H1 (cell line): ENCODE measurements around the gene PDZRN4. TPM values are rescaled to one million over a fixed set of nuclear protein-coding genes. Genes with fewer than 3 reads are reported as not detected.

ENCODE experiments used
- CTCF ChIA-PET: fragments of 300-600 bp; sonication (Branson Sonifier 250); formaldehyde crosslinking; loops from one replicate; lab custom pipeline; 2021; ENCODE audit not compliant: partially characterized antibody; lab: Charles Lee
- POLR2A ChIA-PET: fragments of 300-600 bp; sonication (Branson Sonifier 250); formaldehyde crosslinking; loops from one replicate; lab custom pipeline; 2021; ENCODE audit warnings: inconsistent platforms; ENCODE audit not compliant: partially characterized antibody; lab: Charles Lee
- DNase-seq, 2 experiments: peaks; one replicate each; pipeline versions ENCODE4 v3.0.0 to v3.0.0-alpha.2; 2010 to 2022; ENCODE audit warnings: low spot score in 2 of 2, low read depth in 1 of 2, mixed read lengths in 1 of 2
- FAIRE-seq: peaks from 2 replicates; lab custom pipeline; 2011; peaks lifted over from hg19 to GRCh38; lab: Jason Lieb, UNC
- H2AFZ ChIP-seq: 2 replicates; pipeline ENCODE4 v1.8.1; 2012; ENCODE audit warnings: low read length, inconsistent platforms
- H2AK5ac ChIP-seq: 2 replicates; pipeline ENCODE4 v1.6.1; 2013; ENCODE audit warnings: low read depth, low read length
- H2BK120ac ChIP-seq: replicated peaks from 2 replicates; pipeline ENCODE3; 2013; ENCODE audit warnings: low read depth, low read length, inconsistent platforms
- H2BK12ac ChIP-seq: 2 replicates; pipeline ENCODE4 v1.6.1; 2013; ENCODE audit warnings: low read depth, low read length
- H2BK15ac ChIP-seq: 2 replicates; pipeline ENCODE4 v1.6.1; 2013; ENCODE audit warnings: low read length
- H2BK20ac ChIP-seq: 2 replicates; pipeline ENCODE4 v1.6.1; 2013; ENCODE audit warnings: low read length
- H2BK5ac ChIP-seq: 2 replicates; pipeline ENCODE4 v1.6.1; 2013; ENCODE audit warnings: low read depth, low read length
- H3K14ac ChIP-seq: 2 replicates; pipeline ENCODE4 v1.6.1; 2013; ENCODE audit warnings: inconsistent platforms; ENCODE audit not compliant: insufficient read length
- H3K18ac ChIP-seq: 2 replicates; pipeline ENCODE4 v1.6.1; 2013; ENCODE audit warnings: low read length; ENCODE audit errors: extremely low read depth
- H3K23ac ChIP-seq: 2 replicates; pipeline ENCODE4 v1.6.1; 2013; ENCODE audit warnings: inconsistent platforms; ENCODE audit not compliant: insufficient read length
- H3K23me2 ChIP-seq: 2 replicates; pipeline ENCODE4 v1.6.1; 2013; ENCODE audit warnings: low read depth, low read length
- H3K27ac ChIP-seq: 2 replicates; pipeline ENCODE4 v1.6.1; 2011; ENCODE audit warnings: low read depth, low read length, inconsistent platforms
- H3K27me3 ChIP-seq, 4 experiments: replicated peaks in 1 of 4; 1 replicate in 1 of 4; 2 replicates in 3 of 4; pipeline versions ENCODE4 v1.6.1 to v1.8.1; 2011 to 2013; ENCODE audit warnings: low read length in 3 of 4, mild to moderate bottlenecking in 3 of 4, inconsistent platforms in 2 of 4, mixed read lengths in 2 of 4, moderate library complexity in 1 of 4; ENCODE audit not compliant: control insufficient read depth in 3 of 4, insufficient read depth in 3 of 4; ENCODE audit errors: extremely low read depth in 1 of 4
- H3K36me3 ChIP-seq, 4 experiments: 2 replicates each; pipeline versions ENCODE4 v1.6.1 to v1.8.1; 2011 to 2013; ENCODE audit warnings: mild to moderate bottlenecking in 4 of 4, low read length in 3 of 4, moderate library complexity in 2 of 4, control low read depth in 1 of 4, inconsistent platforms in 1 of 4; ENCODE audit not compliant: insufficient read depth in 4 of 4, control insufficient read depth in 2 of 4
- H3K4ac ChIP-seq: replicated peaks from 2 replicates; pipeline ENCODE3; 2013; ENCODE audit warnings: low read length, low read depth, mixed read lengths, inconsistent platforms; ENCODE audit not compliant: insufficient read length
- H3K4me1 ChIP-seq, 4 experiments: replicated peaks in 1 of 4; 1 replicate in 1 of 4; 2 replicates in 3 of 4; pipeline versions ENCODE4 v1.6.1 to v1.8.1; 2011 to 2013; ENCODE audit warnings: low read length in 3 of 4, inconsistent platforms in 2 of 4, mixed read lengths in 1 of 4; ENCODE audit not compliant: insufficient read depth in 4 of 4, control insufficient read depth in 3 of 4
- H3K4me2 ChIP-seq, 2 experiments: 2 replicates each; pipeline versions ENCODE4 v1.6.1 to v1.8.1; 2011 to 2013; ENCODE audit warnings: low read depth in 2 of 2, low read length in 2 of 2, control low read depth in 1 of 2, inconsistent platforms in 1 of 2, mild to moderate bottlenecking in 1 of 2; ENCODE audit not compliant: insufficient read depth in 1 of 2
- H3K4me3 ChIP-seq, 4 experiments: fragments of 200-600, 300-600 bp in 1 of 4; sonication (generic), shearing (Covaris generic), sonication (Bioruptor Twin) in 1 of 4; 2 replicates each; pipeline versions ENCODE4 v1.5.1 to v1.8.1; 2011 to 2016; ENCODE audit warnings: low read length in 4 of 4, low read depth in 3 of 4, control low read depth in 2 of 4, inconsistent platforms in 2 of 4, mild to moderate bottlenecking in 2 of 4, mixed read lengths in 1 of 4, moderate library complexity in 1 of 4; ENCODE audit not compliant: insufficient read depth in 2 of 4; ENCODE audit errors: extremely low read depth in 1 of 4
- H3K56ac ChIP-seq: replicated peaks from 2 replicates; pipeline ENCODE3; 2013; ENCODE audit warnings: low read depth, mild to moderate bottlenecking, mixed read lengths, low read length, inconsistent platforms; ENCODE audit not compliant: insufficient read length
- H3K79me1 ChIP-seq: 2 replicates; pipeline ENCODE4 v1.6.1; 2013; ENCODE audit warnings: low read depth, low read length, control low read depth
- H3K79me2 ChIP-seq, 2 experiments: 2 replicates each; pipeline versions ENCODE4 v1.6.1 to v1.8.1; 2012 to 2013; ENCODE audit warnings: low read length in 2 of 2, mild to moderate bottlenecking in 2 of 2, inconsistent platforms in 1 of 2; ENCODE audit not compliant: insufficient read depth in 2 of 2, control insufficient read depth in 1 of 2
- H3K9ac ChIP-seq, 4 experiments: replicated peaks in 1 of 4; 1 replicate in 1 of 4; 2 replicates in 3 of 4; pipeline versions ENCODE4 v1.6.1 to v1.8.1; 2011 to 2013; ENCODE audit warnings: low read depth in 3 of 4, low read length in 3 of 4, control low read depth in 2 of 4, mild to moderate bottlenecking in 2 of 4, moderate library complexity in 2 of 4, inconsistent platforms in 1 of 4; ENCODE audit errors: extremely low read depth in 1 of 4
- H3K9me3 ChIP-seq, 2 experiments: 2 replicates each; pipeline versions ENCODE4 v1.6.1 to v1.8.1; 2012 to 2013; ENCODE audit warnings: mild to moderate bottlenecking in 2 of 2, moderate library complexity in 2 of 2, control low read depth in 1 of 2, inconsistent platforms in 1 of 2, low read depth in 1 of 2, low read length in 1 of 2, mixed read lengths in 1 of 2; ENCODE audit not compliant: insufficient read depth in 2 of 2
- H4K20me1 ChIP-seq, 2 experiments: replicated peaks in 1 of 2; 2 replicates each; pipeline versions ENCODE3 to v1.8.1; 2011 to 2013; ENCODE audit warnings: inconsistent platforms in 2 of 2, low read length in 2 of 2, mild to moderate bottlenecking in 1 of 2; ENCODE audit not compliant: insufficient read depth in 2 of 2, control insufficient read depth in 1 of 2
- H4K5ac ChIP-seq: 2 replicates; pipeline ENCODE4 v1.6.1; 2013; ENCODE audit warnings: low read length, low read depth, mixed read lengths, inconsistent platforms; ENCODE audit not compliant: insufficient read length
- H4K8ac ChIP-seq: 2 replicates; pipeline ENCODE4 v1.8.0; 2013; ENCODE audit warnings: mild to moderate bottlenecking, moderate library complexity, low read length, inconsistent platforms; ENCODE audit not compliant: insufficient read depth; ENCODE audit errors: extremely low read depth
- H4K91ac ChIP-seq: replicated peaks from 2 replicates; pipeline ENCODE3; 2013; ENCODE audit warnings: low read length, mixed read lengths, inconsistent platforms; ENCODE audit not compliant: insufficient read length
- BCL11A ChIP-seq, 2 experiments: IDR thresholded peaks; one replicate each; pipeline ENCODE4 v1.6.1; 2011; ENCODE audit warnings: low read depth in 2 of 2, low read length in 2 of 2, mild to moderate bottlenecking in 2 of 2
- CHD1 ChIP-seq: IDR thresholded peaks from 2 replicates; pipeline ENCODE4 v1.6.1; 2012; ENCODE audit warnings: low read depth, low read length, improper control_type of control experiment
- EGR1 ChIP-seq: IDR thresholded peaks from 2 replicates; pipeline ENCODE4 v1.6.1; 2011; ENCODE audit warnings: low read depth, low read length, borderline replicate concordance
- EZH2 ChIP-seq: fragments of 200-600 bp; sonication (generic); IDR thresholded peaks from 2 replicates; pipeline ENCODE4 v1.7.1; 2012; ENCODE audit warnings: low read depth, mild to moderate bottlenecking, moderate library complexity, low read length, inconsistent platforms; ENCODE audit not compliant: severe bottlenecking
- HDAC6 ChIP-seq: IDR thresholded peaks from one replicate; pipeline ENCODE4 v1.7.1; 2012; ENCODE audit warnings: low read depth, mild to moderate bottlenecking, inconsistent platforms, low read length, moderate library complexity
- KDM5A ChIP-seq: fragments of 200-600 bp; IDR thresholded peaks from 2 replicates; pipeline ENCODE4 v1.7.1; 2012; ENCODE audit warnings: mild to moderate bottlenecking, low read length, inconsistent platforms, mixed read lengths
- PHF8 ChIP-seq: fragments of 200-600 bp; sonication (generic); conservative IDR thresholded peaks from 2 replicates; pipeline ENCODE4 v1.7.1; 2012; ENCODE audit warnings: low read depth, mild to moderate bottlenecking, inconsistent platforms, low read length, moderate library complexity
- RAD21 ChIP-seq, 2 experiments: IDR thresholded peaks in 1 of 2; conservative IDR thresholded peaks in 1 of 2; 2 replicates each; pipeline ENCODE4 v1.6.1; 2011; ENCODE audit warnings: low read depth in 2 of 2, low read length in 2 of 2, improper control_type of control experiment in 1 of 2, inconsistent platforms in 1 of 2, mild to moderate bottlenecking in 1 of 2, moderate library complexity in 1 of 2
- SUZ12 ChIP-seq: fragments of 200-600 bp; sonication (generic); IDR thresholded peaks from 2 replicates; pipeline ENCODE4 v1.6.1; 2012; ENCODE audit warnings: mild to moderate bottlenecking, inconsistent platforms, low read length, moderate library complexity, mixed read lengths
- TBP ChIP-seq: IDR thresholded peaks from 2 replicates; pipeline ENCODE4 v1.6.1; 2011; ENCODE audit warnings: low read depth, low read length, improper control_type of control experiment
- WGBS, 2 experiments: shearing (Covaris generic) in 1 of 2; methylation state at CpG; one replicate each; pipeline versions ENCODE4 v1.1.6 to v1.1.7; 2013 to 2015; ENCODE audit warnings: low lambda C conversion rate in 2 of 2, mixed read lengths in 2 of 2, inconsistent platforms in 1 of 2, low coverage in 1 of 2, missing lambda C conversion rate in 1 of 2; ENCODE audit not compliant: insufficient replicate concordance in 2 of 2, insufficient coverage in 1 of 2, insufficient read length in 1 of 2; ENCODE audit errors: extremely low coverage in 1 of 2, missing lambda C conversion rate in 1 of 2; 5-methylcytosine and 5-hydroxymethylcytosine counted together
- polyA plus RNA-seq, 7 experiments: library from polyadenylated mRNA; depleted of rRNA in 3 of 7; stranded (reverse) in 5 of 7; unstranded in 2 of 7; fragments of >200 nt in 5 of 7; fragments of 200-250 nt in 2 of 7; gene quantifications; 1 replicate in 5 of 7; 2 replicates in 1 of 7; 4 replicates in 1 of 7; pipeline versions ENCODE4 v1.2.1 to v1.2.3, GENCODE V29; 2011 to 2013; ENCODE audit warnings: missing spikeins in 2 of 7, mixed read lengths in 2 of 7
- total RNA-seq: library from RNA; stranded (reverse); fragmentation: NEBNext Ultra II Directional; extraction: Animal tissue kit (Norgen Biotek cat#: 25700); gene quantifications from 2 replicates; pipeline ENCODE4 v1.2.1, GENCODE V29; 2021
- TF ChIP-seq, protein P1 (sequence below): IDR thresholded peaks from 2 replicates; pipeline ENCODE4 v1.6.1; 2012; ENCODE audit warnings: inconsistent platforms

PDZRN4 gene
- total and polyA plus RNA-seq, 2 of the 8 experiments (the other 6 are each of a cell fraction or from before 2014, with no cell fraction given), result not detected

DNA sequence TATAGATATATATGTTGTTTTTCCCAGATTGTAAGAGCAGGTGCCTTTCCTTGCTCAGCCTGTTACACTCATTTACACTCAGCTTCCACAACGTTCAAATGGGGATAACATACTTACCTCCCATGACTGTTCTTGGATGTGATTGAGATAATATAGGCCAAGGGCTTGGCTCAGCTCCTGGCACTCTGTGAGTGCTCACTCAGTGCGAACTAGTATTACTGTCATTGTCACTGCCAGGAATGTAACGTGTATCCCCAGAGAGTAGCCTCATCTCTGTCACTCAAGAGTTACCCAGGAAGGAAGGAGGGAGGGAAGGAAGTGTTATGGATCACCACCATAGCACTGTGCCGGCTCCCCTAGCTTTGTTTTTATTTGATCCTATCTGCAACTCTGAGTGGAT lies 307.9 kb downstream of the PDZRN4 start:
- H2BK12ac ChIP-seq, result no peak overlapping the region
- DNase-seq (no peak), FAIRE-seq (no peak)
- no peaks in the 10 kb centered on the region; the same call in 1 of the 2 replicates for H3K23me2 ChIP-seq
- no peaks in the 10 kb centered on the region for H4K20me1 ChIP-seq
- no peak overlapping the region for H4K5ac ChIP-seq
- no peak overlapping the region for H2BK15ac ChIP-seq
- no peak overlapping the region for H2AFZ ChIP-seq
- H2BK5ac ChIP-seq, result no peak overlapping the region
- no peak overlapping the region for H3K4ac ChIP-seq
- H2AK5ac ChIP-seq, result no peak overlapping the region
- H4K91ac ChIP-seq, result peak overlapping the region; percentile 12
- H3K4me1 ChIP-seq, result no peaks in the 10 kb centered on the region
- no peak overlapping the region for H3K27ac ChIP-seq
- no peak overlapping the region for H3K9ac ChIP-seq
- WGBS, 2 experiments, result 90% methylated on average over 4 of the region's 4 CpGs; no CpG with 5 or more reads in 1 of the 2 experiments
- H2BK20ac ChIP-seq, result no peak overlapping the region
- peak overlapping the region; percentile 34 for H3K23ac ChIP-seq
- TF ChIP-seq HDAC6, result no peak
- no peak for TF ChIP-seq SUZ12
- TF ChIP-seq, protein P1, sequence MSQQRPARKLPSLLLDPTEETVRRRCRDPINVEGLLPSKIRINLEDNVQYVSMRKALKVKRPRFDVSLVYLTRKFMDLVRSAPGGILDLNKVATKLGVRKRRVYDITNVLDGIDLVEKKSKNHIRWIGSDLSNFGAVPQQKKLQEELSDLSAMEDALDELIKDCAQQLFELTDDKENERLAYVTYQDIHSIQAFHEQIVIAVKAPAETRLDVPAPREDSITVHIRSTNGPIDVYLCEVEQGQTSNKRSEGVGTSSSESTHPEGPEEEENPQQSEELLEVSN, result no peak
- TF ChIP-seq BCL11A (IDR thresholded peaks at IDR 0.05; ENCODE audit: low read depth in 2 of 2, low read length in 2 of 2), result no peak
- TF ChIP-seq EGR1, result no peak
- no peak for TF ChIP-seq KDM5A
- no peak for TF ChIP-seq PHF8
- TF ChIP-seq CHD1, result no peak
- TF ChIP-seq TBP, result no peak
- TF ChIP-seq EZH2, result no peak
- no peak for TF ChIP-seq RAD21 (IDR thresholded peaks at IDR 0.05 in 1 of 2, conservative IDR thresholded peaks at IDR 0.05 in 1 of 2; ENCODE audit: low read depth in 2 of 2, low read length in 2 of 2)
- POLR2A ChIA-PET, result no interaction called here
- H3K4me3 ChIP-seq, result no peak overlapping the region
- no peaks in the 10 kb centered on the region for H3K79me1 ChIP-seq
- no peaks in the 10 kb centered on the region for H3K79me2 ChIP-seq
- H3K9me3 ChIP-seq, result no peaks in the 10 kb centered on the region
- no peak overlapping the region for H3K56ac ChIP-seq
- no peaks in the 10 kb centered on the region for H3K27me3 ChIP-seq
- H3K18ac ChIP-seq, result no peak overlapping the region
- H3K4me2 ChIP-seq, result no peak overlapping the region
- CTCF ChIA-PET, result interaction anchor here (0.6 to 1.2 kb wide), 2 partner anchors 168 to 356 kb away, joined by 4 to 6 read pairs; no protein-coding TSS in a partner anchor
- no peaks in the 10 kb centered on the region for H3K36me3 ChIP-seq
- no peak overlapping the region for H4K8ac ChIP-seq
- H2BK120ac ChIP-seq, result no peak overlapping the region
- no peak overlapping the region for H3K14ac ChIP-seq
